Measurements from ENCODE around the gene RAB1A.
"Not testable (repeated sequence)": the region's sequence is repeated elsewhere in the genome, so short reads cannot be mapped to it uniquely, and the experiment has no call there.

DNA sequence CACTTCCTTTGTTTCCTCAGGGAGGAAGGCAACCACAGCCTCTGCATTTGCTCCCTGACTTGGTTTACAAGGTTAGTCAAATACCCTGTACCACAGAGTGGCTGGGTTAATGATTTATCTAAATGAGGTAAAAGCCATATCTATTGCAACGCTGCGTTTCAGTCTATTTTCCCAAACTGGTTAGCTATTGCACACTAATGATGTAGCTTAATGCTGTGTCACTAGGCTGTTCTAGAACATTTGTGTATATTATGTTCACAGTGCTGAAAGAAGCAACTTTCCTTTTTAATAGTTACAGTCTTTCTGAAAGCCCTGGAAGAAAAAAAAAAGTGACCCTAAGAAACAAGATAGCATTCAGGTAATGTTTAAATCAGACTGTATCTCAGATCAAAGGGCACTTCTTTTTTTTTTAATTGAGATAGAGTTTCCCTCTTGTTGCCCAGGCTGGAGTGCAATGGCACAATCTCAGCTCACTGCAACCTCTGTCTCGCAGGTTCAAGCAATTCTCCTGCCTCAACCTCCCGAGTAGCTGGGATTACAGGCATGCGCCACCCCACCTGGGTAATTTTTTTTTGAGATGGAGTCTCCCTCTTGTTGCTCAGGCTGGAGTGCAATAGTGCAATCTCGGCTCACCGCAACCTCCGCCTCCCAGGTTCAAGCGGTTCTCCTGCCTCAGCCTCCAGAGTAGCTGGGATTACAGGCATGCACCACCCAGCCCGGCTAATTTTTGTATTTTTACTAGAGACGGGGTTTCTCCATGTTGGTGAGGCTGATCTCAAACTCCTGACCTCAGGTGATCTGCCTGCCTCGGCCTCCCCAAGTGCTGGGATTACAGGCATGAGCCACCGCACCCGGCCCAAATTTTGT lies 40.9 kb upstream of the RAB1A start:
- TF ChIP-seq CTCF (IDR thresholded peaks at IDR 0.05; ENCODE audit: low read depth, low read length); EZH2phosphoT487 (IDR thresholded peaks at IDR 0.05; ENCODE audit: low read depth): not testable (repeated sequence)
